ENCODE results near the gene SNX15.

The SNX15 gene

DNA sequence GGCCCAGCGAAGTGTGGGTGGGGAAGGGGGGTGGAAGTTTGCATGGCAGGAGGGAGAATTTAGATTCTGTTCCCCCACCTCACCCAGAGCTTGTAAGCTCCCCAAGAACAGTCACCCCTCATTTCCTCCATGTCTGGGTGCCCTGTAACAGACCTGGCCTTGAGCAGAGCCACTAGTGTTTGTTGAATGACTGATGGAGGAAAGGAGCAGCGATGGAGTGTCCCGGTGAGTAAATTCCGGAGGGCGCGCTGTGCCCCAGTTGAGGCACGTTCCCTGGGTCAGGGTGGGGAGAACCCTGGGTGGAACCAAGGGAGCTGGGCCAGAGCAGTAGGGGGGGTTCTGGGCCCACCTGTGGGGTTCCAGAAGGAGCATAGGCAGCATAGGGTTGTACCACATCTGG, 30.3 kb downstream of the SNX15 start:
- TF ChIP-seq FOXK2 (IDR thresholded peaks at IDR 0.05) (no peak), FOXM1 (IDR thresholded peaks at IDR 0.05; ENCODE audit: borderline replicate concordance) (no peak), TARDBP (IDR thresholded peaks at IDR 0.05) (no peak), NFRKB (IDR thresholded peaks at IDR 0.05) (no peak), SUZ12 (IDR thresholded peaks at IDR 0.05) (no peak), ELF4 (IDR thresholded peaks at IDR 0.05) (no peak), HDGF (IDR thresholded peaks at IDR 0.05; ENCODE audit: borderline replicate concordance) (no peak), BHLHE40 (IDR thresholded peaks at IDR 0.05; ENCODE audit: borderline replicate concordance) (no peak), FOXA1 (IDR thresholded peaks at IDR 0.05) (no peak), ARNT (IDR thresholded peaks at IDR 0.05) (no peak), CTBP1 (IDR thresholded peaks at IDR 0.05; ENCODE audit: borderline replicate concordance) (no peak), ZNF384 (IDR thresholded peaks at IDR 0.05) (no peak), L3MBTL2 (conservative IDR thresholded peaks at IDR 0.05) (no peak)
- POLR2A ChIA-PET = interaction anchor here (2.0 kb wide), 1 partner anchor 16 kb away, joined by 10 read pairs; the partner anchor contains the start of gene SAC3D1
- CTCF ChIA-PET = no interaction called here
- DNase-seq (ENCODE audit: extremely low spot score) = no peak

GRCh38 chr11:65058012-65058411, 30.8 kb downstream of the SNX15 start:
- ChIA-PET POLR2A (interaction anchor here (2.0 kb wide), 1 partner anchor 17 kb away, joined by 10 read pairs; the partner anchor contains the start of gene SAC3D1), CTCF (no interaction called here)
- DNase-seq (ENCODE audit: extremely low spot score) = no peak
- TF ChIP-seq BHLHE40 (IDR thresholded peaks at IDR 0.05; ENCODE audit: borderline replicate concordance) (no peak), PKNOX1 (IDR thresholded peaks at IDR 0.05) (no peak), ZNF384 (IDR thresholded peaks at IDR 0.05) (no peak), HDGF (IDR thresholded peaks at IDR 0.05; ENCODE audit: borderline replicate concordance) (no peak), L3MBTL2 (conservative IDR thresholded peaks at IDR 0.05) (no peak), LEF1 (IDR thresholded peaks at IDR 0.05; ENCODE audit: borderline replicate concordance) (no peak), CTBP1 (IDR thresholded peaks at IDR 0.05; ENCODE audit: borderline replicate concordance) (no peak)

DNA sequence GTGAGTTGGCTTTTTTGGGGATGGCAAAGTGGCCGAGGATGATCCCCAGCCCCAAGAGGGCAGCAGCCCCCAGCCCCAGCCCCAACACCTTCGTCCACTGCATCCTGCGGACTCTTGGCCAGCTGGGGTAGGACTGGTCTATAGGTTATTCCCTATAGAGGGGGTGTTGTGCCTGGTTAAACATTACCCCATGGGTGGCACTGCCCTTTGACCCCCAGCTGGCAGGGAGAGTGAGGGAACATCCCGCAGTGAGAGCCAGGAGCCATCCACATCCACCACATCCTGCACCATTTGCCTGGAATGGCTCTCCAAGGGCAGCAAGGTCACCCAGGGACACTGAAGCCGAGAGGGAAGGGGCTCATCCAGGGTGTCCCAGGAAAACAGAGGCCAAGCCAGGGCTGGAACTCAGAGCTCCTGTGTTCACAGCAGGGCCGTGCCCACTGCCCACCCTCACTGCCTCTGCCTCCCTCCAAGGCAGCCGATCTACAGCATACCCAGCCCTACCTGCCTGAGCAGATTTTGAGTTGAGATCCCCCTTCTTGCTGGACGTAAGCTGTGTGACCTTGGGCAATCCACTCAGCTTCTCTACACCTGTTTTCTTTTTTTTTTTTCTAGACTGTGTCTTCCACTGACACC, 31.3 kb downstream of the SNX15 start, which contains the start of gene NAALADL1:
NAALADL1 (minus strand) TSS at position 135 of the 636 bp plus-strand sequence; CDS start at position 103, 32 bp downstream.
- TF ChIP-seq ARNT (IDR thresholded peaks at IDR 0.05) (no peak), NFRKB (IDR thresholded peaks at IDR 0.05) (no peak), SP1 (IDR thresholded peaks at IDR 0.05) (no peak), BHLHE40 (IDR thresholded peaks at IDR 0.05; ENCODE audit: borderline replicate concordance) (no peak), L3MBTL2 (conservative IDR thresholded peaks at IDR 0.05) (no peak), CTBP1 (IDR thresholded peaks at IDR 0.05; ENCODE audit: borderline replicate concordance) (no peak), ELF4 (IDR thresholded peaks at IDR 0.05) (no peak), HDGF (IDR thresholded peaks at IDR 0.05; ENCODE audit: borderline replicate concordance) (no peak), TARDBP (IDR thresholded peaks at IDR 0.05) (no peak), FOXM1 (IDR thresholded peaks at IDR 0.05; ENCODE audit: borderline replicate concordance) (no peak), PKNOX1 (IDR thresholded peaks at IDR 0.05) (no peak), ZNF384 (IDR thresholded peaks at IDR 0.05) (no peak), FOXK2 (IDR thresholded peaks at IDR 0.05) (no peak), SUZ12 (IDR thresholded peaks at IDR 0.05) (no peak), LEF1 (IDR thresholded peaks at IDR 0.05; ENCODE audit: borderline replicate concordance) (no peak), FOXA1 (IDR thresholded peaks at IDR 0.05) (no peak)
- DNase-seq (ENCODE audit: extremely low spot score) = no peak
- POLR2A ChIA-PET = interaction anchor here (0.6 to 2.0 kb wide), 2 partner anchors 17 to 20 kb away, joined by 3 to 10 read pairs; partner anchors contain the start of gene SAC3D1
- CTCF ChIA-PET = no interaction called here

DNA sequence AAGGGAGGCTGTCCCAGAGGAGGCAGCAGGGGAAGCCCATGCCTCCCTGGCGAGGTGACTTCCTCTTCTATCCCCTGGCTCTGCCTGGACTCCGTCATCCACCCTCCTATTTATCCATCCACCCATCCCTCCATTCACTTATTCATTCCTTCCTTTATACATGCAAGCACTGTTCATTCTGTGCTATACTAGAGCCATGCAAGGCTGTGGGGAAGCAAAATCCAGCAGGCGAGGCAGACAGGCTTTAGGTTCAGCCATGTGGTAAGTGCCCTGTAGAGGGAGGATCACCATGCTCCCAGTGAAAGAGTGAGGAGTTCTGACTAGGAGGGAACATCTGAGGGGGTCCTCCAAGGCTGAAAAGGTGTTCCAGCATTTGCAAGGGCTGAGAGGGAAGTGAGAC, 32.3 kb downstream of the SNX15 start:
- POLR2A ChIA-PET = interaction anchor here (2.0 kb wide), 1 partner anchor 18 kb away, joined by 10 read pairs; the partner anchor contains the start of gene SAC3D1
- no peak for DNase-seq (ENCODE audit: extremely low spot score)
- no peak for TF ChIP-seq SP1 (IDR thresholded peaks at IDR 0.05)
- no peak for TF ChIP-seq LEF1 (IDR thresholded peaks at IDR 0.05; ENCODE audit: borderline replicate concordance)
- TF ChIP-seq SUZ12 (IDR thresholded peaks at IDR 0.05) = no peak
- no peak for TF ChIP-seq L3MBTL2 (conservative IDR thresholded peaks at IDR 0.05)
- TF ChIP-seq ARNT (IDR thresholded peaks at IDR 0.05) = no peak
- no peak for TF ChIP-seq PKNOX1 (IDR thresholded peaks at IDR 0.05)
- no peak for TF ChIP-seq FOXA1 (IDR thresholded peaks at IDR 0.05)
- CTCF ChIA-PET = no interaction called here

DNA sequence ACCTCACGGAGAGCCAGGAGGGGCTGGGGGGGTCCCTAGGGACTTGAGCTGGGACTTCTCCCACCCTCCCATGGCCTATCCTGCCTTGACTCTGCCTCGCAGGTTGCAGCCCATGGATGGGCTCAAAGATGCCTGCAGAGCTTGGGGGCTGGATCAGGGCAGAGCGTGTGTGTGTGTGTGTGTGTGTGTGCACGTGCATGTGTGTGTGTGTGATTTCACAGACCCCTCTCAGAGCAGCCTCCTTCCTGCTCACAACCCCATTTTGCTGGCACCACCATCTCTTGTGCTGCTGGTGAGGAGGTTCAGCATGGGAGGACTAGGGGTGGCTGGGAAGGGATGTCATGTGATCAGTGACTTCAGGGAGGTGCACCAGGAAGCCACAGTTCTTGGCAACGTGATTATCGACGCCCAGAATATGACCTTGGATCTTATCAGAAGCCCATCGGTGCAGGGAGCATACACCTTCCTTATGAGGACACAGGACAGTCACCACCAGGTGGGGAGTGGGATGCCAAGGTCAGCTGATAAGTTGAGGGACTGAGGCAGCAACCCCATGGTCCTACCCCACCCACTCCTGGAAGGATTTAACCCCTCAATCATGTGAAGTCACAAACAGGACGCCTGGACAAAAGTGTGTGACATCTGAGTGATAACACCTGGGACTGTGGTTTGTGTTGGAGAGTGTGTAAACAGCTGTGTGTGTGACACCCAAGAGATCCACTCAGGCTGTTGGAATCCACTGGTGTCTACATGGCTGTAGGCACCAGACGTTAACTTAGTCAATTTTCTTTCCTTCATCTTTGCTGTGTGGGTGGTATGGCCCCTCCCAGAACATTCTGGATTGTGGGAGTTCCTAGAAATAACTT, 33.0 kb downstream of the SNX15 start:
- ChIA-PET CTCF (no interaction called here), POLR2A (no interaction called here)
- TF ChIP-seq ARNT (IDR thresholded peaks at IDR 0.05) (no peak), ZNF384 (IDR thresholded peaks at IDR 0.05) (no peak), FOXA1 (IDR thresholded peaks at IDR 0.05) (no peak), TARDBP (IDR thresholded peaks at IDR 0.05) (no peak), NFRKB (IDR thresholded peaks at IDR 0.05) (no peak), FOXK2 (IDR thresholded peaks at IDR 0.05) (no peak), BHLHE40 (IDR thresholded peaks at IDR 0.05; ENCODE audit: borderline replicate concordance) (no peak), HDGF (IDR thresholded peaks at IDR 0.05; ENCODE audit: borderline replicate concordance) (no peak), CTBP1 (IDR thresholded peaks at IDR 0.05; ENCODE audit: borderline replicate concordance) (no peak), L3MBTL2 (conservative IDR thresholded peaks at IDR 0.05) (no peak), PKNOX1 (IDR thresholded peaks at IDR 0.05) (no peak), SUZ12 (IDR thresholded peaks at IDR 0.05) (no peak), FOXM1 (IDR thresholded peaks at IDR 0.05; ENCODE audit: borderline replicate concordance) (no peak)
- DNase-seq (ENCODE audit: extremely low spot score) = no peak

Measured in HEK293T (cell line).